ENCODE data around the gene TUBB4A.

The TUBB4A gene

DNA sequence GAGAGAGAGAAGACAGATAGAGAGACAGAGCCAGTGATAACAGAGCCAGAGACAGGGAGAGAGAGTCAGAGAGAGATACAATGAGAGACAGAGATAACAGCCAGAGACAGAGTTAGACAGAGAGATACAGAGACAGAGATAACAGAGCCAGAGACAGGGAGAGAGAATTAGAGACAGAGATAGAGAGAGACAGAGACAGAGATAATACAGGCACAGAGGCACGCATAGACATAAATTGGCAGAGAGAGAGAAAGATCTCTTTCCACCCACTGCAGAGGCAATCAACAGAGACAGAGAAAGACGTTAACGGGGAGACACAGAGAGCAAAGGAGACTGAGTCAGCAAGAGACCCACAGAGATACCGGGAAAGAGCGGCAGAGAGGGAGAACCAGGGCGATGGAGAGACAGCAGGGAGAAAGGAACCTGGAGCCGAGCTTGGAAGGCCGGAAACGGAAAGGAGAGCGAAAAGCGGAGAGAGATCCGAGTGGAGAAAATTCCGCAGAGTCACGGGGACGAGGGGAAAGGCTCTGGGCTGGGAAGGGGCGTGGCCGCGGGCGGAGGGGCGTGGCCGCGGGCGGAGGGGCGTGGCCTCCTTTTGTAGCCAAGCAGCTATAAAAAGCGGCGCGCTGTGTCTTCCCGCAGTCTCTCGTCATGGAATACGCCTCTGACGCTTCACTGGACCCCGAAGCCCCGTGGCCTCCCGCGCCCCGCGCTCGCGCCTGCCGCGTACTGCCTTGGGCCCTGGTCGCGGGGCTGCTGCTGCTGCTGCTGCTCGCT is 28.5 kb upstream of the TUBB4A start, which contains the start of gene TNFSF9:
Gene TNFSF9, plus strand, starts transcription at position 641 of the 777 bp plus-strand sequence. Its CDS starts 11 bp downstream, at position 652.
- peak; percentile 30 for DNase-seq (ENCODE audit: low read depth)
- TF ChIP-seq, protein P1, sequence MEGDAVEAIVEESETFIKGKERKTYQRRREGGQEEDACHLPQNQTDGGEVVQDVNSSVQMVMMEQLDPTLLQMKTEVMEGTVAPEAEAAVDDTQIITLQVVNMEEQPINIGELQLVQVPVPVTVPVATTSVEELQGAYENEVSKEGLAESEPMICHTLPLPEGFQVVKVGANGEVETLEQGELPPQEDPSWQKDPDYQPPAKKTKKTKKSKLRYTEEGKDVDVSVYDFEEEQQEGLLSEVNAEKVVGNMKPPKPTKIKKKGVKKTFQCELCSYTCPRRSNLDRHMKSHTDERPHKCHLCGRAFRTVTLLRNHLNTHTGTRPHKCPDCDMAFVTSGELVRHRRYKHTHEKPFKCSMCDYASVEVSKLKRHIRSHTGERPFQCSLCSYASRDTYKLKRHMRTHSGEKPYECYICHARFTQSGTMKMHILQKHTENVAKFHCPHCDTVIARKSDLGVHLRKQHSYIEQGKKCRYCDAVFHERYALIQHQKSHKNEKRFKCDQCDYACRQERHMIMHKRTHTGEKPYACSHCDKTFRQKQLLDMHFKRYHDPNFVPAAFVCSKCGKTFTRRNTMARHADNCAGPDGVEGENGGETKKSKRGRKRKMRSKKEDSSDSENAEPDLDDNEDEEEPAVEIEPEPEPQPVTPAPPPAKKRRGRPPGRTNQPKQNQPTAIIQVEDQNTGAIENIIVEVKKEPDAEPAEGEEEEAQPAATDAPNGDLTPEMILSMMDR (conservative IDR thresholded peaks at IDR 0.05; ENCODE audit: low read depth, low read length), result no peak
- H3K4me3 ChIP-seq (ENCODE audit: low read length), result peak within 1 kb of the TSS; percentile 63

DNA sequence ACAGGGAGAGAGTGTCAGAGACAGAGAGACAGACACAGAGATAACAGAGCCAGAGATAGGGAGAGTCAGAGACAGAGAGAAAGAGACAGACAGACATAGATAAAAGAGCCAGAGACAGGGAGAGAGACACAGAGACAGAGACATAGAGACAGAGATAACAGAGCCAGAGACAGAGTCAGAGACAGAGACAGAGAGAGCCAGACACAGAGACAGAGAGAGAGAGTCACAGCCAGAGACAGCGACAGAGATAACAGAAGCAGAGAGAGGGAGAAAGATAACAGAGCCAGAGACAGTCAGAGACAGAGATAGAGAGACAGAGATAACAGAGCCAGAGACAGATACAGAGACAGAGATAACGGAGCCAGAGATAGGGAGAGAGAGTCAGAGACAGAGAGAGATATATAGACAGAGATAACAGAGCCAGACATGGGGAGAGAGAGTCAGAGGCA is 27.9 kb upstream of the TUBB4A start:
- no peak for DNase-seq (ENCODE audit: low read depth)
- TF ChIP-seq, protein P1 (conservative IDR thresholded peaks at IDR 0.05; ENCODE audit: low read depth, low read length), result no peak
- H3K4me3 ChIP-seq (ENCODE audit: low read length), result peak overlapping the region; percentile 63

DNA sequence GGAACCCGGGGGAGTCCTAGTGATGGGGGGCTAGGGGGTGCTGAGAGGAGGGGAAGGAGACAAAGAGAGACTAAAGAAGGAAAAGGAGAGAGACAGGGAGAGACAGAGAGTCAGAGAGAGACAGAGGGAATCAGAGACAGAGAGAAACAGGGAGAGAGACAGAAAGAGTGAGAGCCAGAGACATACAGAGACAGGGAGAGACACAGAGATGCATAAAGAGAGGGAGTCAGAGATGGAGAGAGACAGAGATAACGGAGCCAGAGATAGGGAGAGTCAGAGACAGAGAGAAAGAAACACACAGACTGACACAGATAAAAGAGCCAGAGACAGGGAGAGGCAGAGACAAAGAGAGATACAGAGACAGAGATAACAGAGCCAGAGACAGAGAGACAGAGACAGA is 27.2 kb upstream of the TUBB4A start:
- no peak overlapping the region for H3K4me3 ChIP-seq (ENCODE audit: low read length)
- DNase-seq (ENCODE audit: low read depth), result no peak
- TF ChIP-seq, protein P1 (conservative IDR thresholded peaks at IDR 0.05; ENCODE audit: low read depth, low read length), result no peak

DNA sequence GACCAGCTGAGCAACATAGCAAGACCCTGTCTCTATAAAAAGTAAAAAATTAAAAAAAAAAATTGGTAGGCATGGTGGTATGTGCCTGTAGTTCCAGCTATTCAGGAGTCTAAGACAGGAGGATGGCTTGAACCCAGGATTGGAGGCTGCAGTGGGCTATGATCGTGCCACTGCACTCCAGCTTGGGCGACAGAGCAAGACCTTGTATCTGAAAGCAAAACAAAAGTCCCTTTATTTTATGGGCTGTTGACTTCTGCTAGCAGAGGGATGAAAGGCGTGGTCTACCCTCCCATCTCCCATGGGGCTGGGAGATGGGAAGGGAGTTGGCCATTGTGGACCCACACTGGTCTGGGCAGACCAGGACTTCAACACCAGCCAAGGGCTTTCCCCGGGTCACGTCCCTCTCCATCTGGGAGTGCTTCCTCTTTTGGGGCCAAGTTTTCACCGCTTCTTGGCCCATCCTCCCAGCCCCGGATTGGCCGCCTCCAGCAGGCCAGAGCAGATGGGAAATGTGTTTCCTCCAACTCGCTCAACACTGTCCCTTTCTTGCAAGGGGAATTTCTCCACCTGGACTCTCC is 26.5 kb upstream of the TUBB4A start:
- DNase-seq (ENCODE audit: low read depth), result no peak
- TF ChIP-seq, protein P1 (conservative IDR thresholded peaks at IDR 0.05; ENCODE audit: low read depth, low read length), result no peak
- H3K4me3 ChIP-seq (ENCODE audit: low read length), result no peak overlapping the region

DNA sequence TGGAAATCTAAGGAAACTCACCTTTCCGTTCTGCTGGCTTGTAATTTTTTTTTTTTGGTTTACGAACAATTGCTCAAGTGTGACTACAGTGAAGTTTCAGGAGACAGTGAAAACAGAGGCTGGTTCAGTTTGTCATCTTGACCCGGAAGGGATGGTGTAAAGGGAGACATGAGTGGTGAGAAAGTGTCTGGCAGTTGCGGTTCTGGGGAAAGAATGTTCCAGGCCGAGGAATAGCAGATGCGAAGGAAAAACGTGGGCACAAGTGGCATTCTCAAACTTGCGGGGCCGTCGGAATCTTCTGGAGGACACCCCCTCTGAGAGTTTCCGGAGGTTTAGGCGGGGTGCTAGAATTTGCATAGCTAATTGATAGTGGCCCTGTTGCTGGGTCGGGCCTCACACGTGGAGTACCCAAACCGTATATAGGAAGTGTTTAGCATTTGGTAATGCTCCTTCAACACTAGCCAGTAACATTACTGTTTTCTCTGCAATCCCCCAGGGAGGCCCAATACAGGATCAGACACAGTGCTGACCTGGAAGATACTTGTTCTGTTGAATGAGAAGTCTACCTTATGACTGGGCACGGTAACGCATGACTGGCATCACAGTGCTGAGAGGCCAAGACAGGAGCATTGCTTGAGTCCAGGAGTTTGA is 25.9 kb upstream of the TUBB4A start:
- no peak for DNase-seq (ENCODE audit: low read depth)
- H3K4me3 ChIP-seq (ENCODE audit: low read length), result no peak overlapping the region
- TF ChIP-seq, protein P1 (conservative IDR thresholded peaks at IDR 0.05; ENCODE audit: low read depth, low read length), result no peak

DNA sequence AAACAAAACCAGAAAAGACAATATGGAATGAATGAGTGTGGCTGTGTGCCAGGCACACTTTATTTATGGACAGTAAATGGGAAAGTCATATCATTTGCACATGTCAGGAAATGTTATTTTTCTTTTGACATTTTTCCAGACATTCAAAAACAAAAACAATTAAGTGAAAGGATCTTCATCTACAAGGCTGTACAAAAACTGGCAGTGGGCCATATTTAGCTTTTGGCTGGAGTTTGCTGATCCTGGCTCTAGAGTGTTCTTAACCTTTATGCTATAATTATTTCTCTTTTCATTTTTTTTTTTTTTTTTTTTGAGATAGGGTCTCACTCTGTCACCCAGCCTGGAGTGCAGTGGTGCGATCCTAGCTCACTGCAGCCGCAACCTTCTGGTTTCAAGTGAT is 22.2 kb upstream of the TUBB4A start:
- DNase-seq (ENCODE audit: low read depth), result no peak
- no peak overlapping the region for H3K4me3 ChIP-seq (ENCODE audit: low read length)
- TF ChIP-seq, protein P1 (conservative IDR thresholded peaks at IDR 0.05; ENCODE audit: low read depth, low read length), result no peak
